ENCODE measurements around the gene TRIM71. TPM values are rescaled to one million over a fixed set of nuclear protein-coding genes. Genes with fewer than 3 reads are reported as not detected.

Gene TRIM71
- polyA plus RNA-seq, 1 donor (not counting 4 experiments of a cell fraction or from before 2014, with no cell fraction given) = not detected

DNA sequence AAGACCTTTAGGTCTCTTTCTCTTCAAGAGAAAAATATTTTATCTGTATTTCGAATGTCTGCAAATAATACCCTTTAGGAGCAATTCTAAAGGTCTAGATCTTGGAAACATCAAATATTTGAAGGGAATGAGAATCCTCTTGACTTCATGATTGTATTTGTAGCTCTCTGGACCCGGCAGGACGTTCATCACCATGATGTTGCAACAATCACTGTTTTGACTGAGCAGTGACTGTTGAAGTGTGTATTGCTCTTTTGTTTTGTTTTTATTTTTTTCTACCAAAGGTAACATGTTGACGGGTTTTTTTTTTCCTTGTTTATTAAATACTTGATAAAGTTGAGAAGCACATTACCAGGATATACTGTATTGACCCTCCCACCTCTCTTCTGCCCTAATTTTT lies 78.3 kb downstream of the TRIM71 start:
- dilution Hi-C loops (cut with MboI; ENCODE audit: extremely low pct_ligation_motif_present, low sequenced_read_pairs) = no loop called here

DNA sequence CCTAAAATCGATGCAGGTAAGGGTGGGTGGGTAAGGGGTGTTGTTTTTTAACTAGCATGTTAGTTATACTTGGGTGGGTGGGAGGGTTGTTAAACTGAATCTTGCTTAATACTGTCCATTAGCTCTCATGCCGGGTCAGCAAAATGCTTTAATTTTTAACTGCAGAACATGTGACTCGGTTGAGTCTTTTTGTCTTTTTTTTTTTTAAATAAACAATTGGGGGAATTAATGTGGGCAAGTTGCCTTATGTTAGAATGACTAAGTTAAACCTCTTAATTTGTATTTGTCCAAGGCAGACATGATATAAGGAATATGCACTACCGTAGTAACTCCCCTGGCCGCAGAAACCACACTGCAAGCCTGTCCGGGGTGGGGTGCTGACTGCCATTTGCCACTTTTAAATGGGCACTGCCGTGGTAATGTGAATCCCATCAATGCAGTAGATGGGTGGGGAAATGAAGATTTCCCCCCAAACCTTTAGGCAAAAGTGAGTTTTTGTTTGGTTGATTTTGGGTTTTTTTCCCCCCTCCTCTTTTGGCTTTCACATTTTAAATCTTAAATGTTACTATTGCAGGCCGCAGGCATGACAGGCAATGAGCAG lies 79.3 kb downstream of the TRIM71 start:
- dilution Hi-C loops (cut with MboI; ENCODE audit: extremely low pct_ligation_motif_present, low sequenced_read_pairs) = no loop called here
- Histone ChIP-seq H2AFZ (ENCODE audit: control insufficient read depth, low read length) (no peak overlapping the region), H3K9ac (ENCODE audit: control insufficient read depth, extremely low read depth, insufficient read depth, low read length) (no peak overlapping the region), H3K9me3 (ENCODE audit: control insufficient read depth, low read depth, low read length) (no peaks in the 10 kb centered on the region), H4K20me1 (ENCODE audit: control insufficient read depth, extremely low read depth, insufficient read depth, low read length) (no peaks in the 10 kb centered on the region), H3K4me1 (ENCODE audit: control insufficient read depth, extremely low read depth, insufficient read depth, low read length) (no peaks in the 10 kb centered on the region), H3K9me1 (ENCODE audit: control insufficient read depth, extremely low read depth, insufficient read depth, low read length) (no peaks in the 10 kb centered on the region), H3K36me3 (ENCODE audit: control insufficient read depth in 2 of 2, extremely low read depth in 1 of 2, insufficient read depth in 2 of 2, low read length in 2 of 2) (no peaks in the 10 kb centered on the region), H3K27ac (ENCODE audit: control insufficient read depth, insufficient read depth, low read length) (no peak overlapping the region), H3K27me3 (ENCODE audit: control insufficient read depth, extremely low read depth, insufficient read depth, low read length) (peaks cover 20% of the 10 kb centered on the region), H3K4me3 (ENCODE audit: control insufficient read depth in 2 of 3, extremely low read depth in 1 of 3, insufficient read depth in 2 of 3, low read depth in 1 of 3, low read length in 3 of 3) (no peak overlapping the region), H3K79me2 (ENCODE audit: control insufficient read depth, insufficient read depth, low read length) (no peaks in the 10 kb centered on the region), H3K4me2 (ENCODE audit: control insufficient read depth, extremely low read depth, insufficient read depth, low read depth, low read length) (no peak overlapping the region)
- DNase-seq (ENCODE audit: low read depth, low spot score) (no peak), FAIRE-seq (no peak)
- TF ChIP-seq CTCF (optimal IDR thresholded peaks at IDR 0.05 in 1 of 3, IDR thresholded peaks at IDR 0.05 in 1 of 3, conservative IDR thresholded peaks at IDR 0.05 in 1 of 3; ENCODE audit: extremely low read depth in 1 of 3, insufficient read depth in 2 of 3, low read length in 3 of 3) = no peak
- no peak for TF ChIP-seq EZH2 (IDR thresholded peaks at IDR 0.05; ENCODE audit: low read length)

More for the DNA sequence above, 78.3 kb downstream of the TRIM71 start:
- no peaks in the 10 kb centered on the region for H3K9me1 ChIP-seq (ENCODE audit: control insufficient read depth, extremely low read depth, insufficient read depth, low read length)
- H3K9ac ChIP-seq (ENCODE audit: control insufficient read depth, extremely low read depth, insufficient read depth, low read length) = no peak overlapping the region
- DNase-seq (ENCODE audit: low read depth, low spot score) = no peak
- H3K9me3 ChIP-seq (ENCODE audit: control insufficient read depth, low read depth, low read length) = no peaks in the 10 kb centered on the region
- TF ChIP-seq EZH2 (IDR thresholded peaks at IDR 0.05; ENCODE audit: low read length) = no peak
- TF ChIP-seq CTCF (optimal IDR thresholded peaks at IDR 0.05 in 1 of 3, IDR thresholded peaks at IDR 0.05 in 1 of 3, conservative IDR thresholded peaks at IDR 0.05 in 1 of 3; ENCODE audit: extremely low read depth in 1 of 3, insufficient read depth in 2 of 3, low read length in 3 of 3) = no peak
- no peak overlapping the region for H3K4me3 ChIP-seq (ENCODE audit: control insufficient read depth in 2 of 3, extremely low read depth in 1 of 3, insufficient read depth in 2 of 3, low read depth in 1 of 3, low read length in 3 of 3)
- no peak overlapping the region for H2AFZ ChIP-seq (ENCODE audit: control insufficient read depth, low read length)
- no peak overlapping the region for H3K4me2 ChIP-seq (ENCODE audit: control insufficient read depth, extremely low read depth, insufficient read depth, low read depth, low read length)
- no peak overlapping the region for H3K27ac ChIP-seq (ENCODE audit: control insufficient read depth, insufficient read depth, low read length)
- H3K36me3 ChIP-seq (ENCODE audit: control insufficient read depth in 2 of 2, extremely low read depth in 1 of 2, insufficient read depth in 2 of 2, low read length in 2 of 2) = no peaks in the 10 kb centered on the region
- FAIRE-seq = no peak
- H3K4me1 ChIP-seq (ENCODE audit: control insufficient read depth, extremely low read depth, insufficient read depth, low read length) = no peaks in the 10 kb centered on the region
- no peaks in the 10 kb centered on the region for H4K20me1 ChIP-seq (ENCODE audit: control insufficient read depth, extremely low read depth, insufficient read depth, low read length)
- H3K79me2 ChIP-seq (ENCODE audit: control insufficient read depth, insufficient read depth, low read length) = no peaks in the 10 kb centered on the region
- H3K27me3 ChIP-seq (ENCODE audit: control insufficient read depth, extremely low read depth, insufficient read depth, low read length) = peaks cover 20% of the 10 kb centered on the region

Data from keratinocyte (primary cell).